ENCODE data around the gene DNPH1. TPM values are rescaled to one million over a fixed set of nuclear protein-coding genes. Genes with fewer than 3 reads are reported as not detected.
A peak's percentile ranks its signal among the peaks of the same experiment; 100 is the strongest.

Gene DNPH1
- total and polyA plus RNA-seq, 9 of the 15 experiments (the other 6 are each of a cell fraction or from before 2014, with no cell fraction given) = 7.3 to 300 (median 68.7) TPM

DNA sequence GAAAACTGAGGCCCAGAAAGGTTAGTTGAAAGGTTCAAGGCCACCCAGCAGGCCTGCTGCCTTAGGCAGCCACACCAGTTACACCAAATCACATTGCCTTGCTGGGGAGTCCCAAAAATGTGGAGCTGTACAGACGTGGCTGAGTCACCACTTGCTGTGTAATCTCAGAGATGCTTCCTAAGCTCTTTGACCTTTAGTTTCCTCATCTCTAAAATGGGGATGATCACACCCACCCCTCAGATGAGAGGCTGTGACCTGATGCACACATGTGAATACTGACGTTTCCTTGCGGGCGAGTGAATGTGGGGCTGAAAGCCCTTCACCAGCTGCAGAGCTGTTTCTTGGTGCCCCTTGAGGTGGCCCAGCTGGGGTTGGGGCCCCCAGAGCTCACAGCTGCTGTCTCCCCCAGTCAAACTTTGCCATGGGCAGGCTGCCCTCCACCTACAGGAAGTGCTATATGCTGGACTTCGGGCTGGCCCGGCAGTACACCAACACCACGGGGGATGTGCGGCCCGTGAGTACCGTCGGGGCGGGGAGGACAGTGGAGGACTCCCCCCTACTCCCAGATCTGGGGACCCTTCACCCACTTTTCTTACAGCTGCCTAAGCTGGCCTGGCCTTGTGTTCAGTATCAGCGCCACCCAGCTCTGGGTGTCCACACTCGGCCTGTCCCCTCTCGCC, 25.0 kb upstream of the DNPH1 start:
- FAIRE-seq (peak; percentile 32), ATAC-seq (no peak), DNase-seq (ENCODE audit: extremely low read depth in 1 of 4, low spot score in 3 of 4) (no peak)
- in situ Hi-C loops (cut with MboI) = no loop called here
- BruUV-seq (replicated peaks) = no TSS peak
- Histone ChIP-seq H3K27me3 (ENCODE audit: control insufficient read depth in 2 of 2, insufficient read depth in 2 of 2, low read length in 2 of 2) (peaks cover 66 to 86% of the 10 kb centered on the region in 2 experiments), H3K27ac (ENCODE audit: extremely low read depth, low read depth, low read length) (no peak overlapping the region), H4K20me1 (replicated peaks; ENCODE audit: control insufficient read depth, insufficient read depth, low read length) (peaks cover 21% of the 10 kb centered on the region), H3K4me3 (no peak overlapping the region), H3K9ac (ENCODE audit: insufficient read depth in 1 of 2, low read depth in 2 of 2, low read length in 2 of 2) (0 out of 4 replicates have a peak overlapping the region, but pooled peaks of 1 of the 2 experiments have one; percentile 37), H3K79me2 (ENCODE audit: control insufficient read depth, insufficient read depth, low read length) (no peaks in the 10 kb centered on the region), H3K9me3 (replicated peaks; ENCODE audit: control insufficient read depth, insufficient read depth, low read depth, low read length) (no peaks in the 10 kb centered on the region), H3K36me3 (ENCODE audit: control insufficient read depth, insufficient read depth, low read length) (no peaks in the 10 kb centered on the region), H3K9me1 (ENCODE audit: control insufficient read depth, insufficient read depth, low read length) (no peaks in the 10 kb centered on the region), H3K4me2 (ENCODE audit: insufficient read depth, low read length) (no peak overlapping the region), H2AFZ (ENCODE audit: low read depth, low read length) (no peak overlapping the region), H3K4me1 (replicated peaks in 1 of 2; ENCODE audit: control insufficient read depth in 2 of 2, insufficient read depth in 2 of 2, low read length in 2 of 2) (peaks cover 0 to 10% of the 10 kb centered on the region in 2 experiments; a peak in 2 of 5 replicates)
- ChIA-PET POLR2A (interaction anchor here (0.6 to 1.0 kb wide), 3 partner anchors 11 to 555 kb away, joined by 3 read pairs; no protein-coding TSS in a partner anchor), CTCF (ENCODE audit: low intra/inter-chr PET ratio) (no interaction called here)
- intact Hi-C loops (cut with micrococcal nuclease) = no loop called here
- WGBS (ENCODE audit: insufficient coverage, low coverage, missing lambda C conversion rate) = 12% methylated on average over 15 of the region's 15 CpGs
- TF ChIP-seq RFX5 (IDR thresholded peaks at IDR 0.05; ENCODE audit: low read depth, low read length) (no peak), KDM1A (IDR thresholded peaks at IDR 0.05) (peak; percentile 57 to 80), KAT8 (IDR thresholded peaks at IDR 0.05; ENCODE audit: low read depth) (no peak), CBX3 (IDR thresholded peaks at IDR 0.05; ENCODE audit: borderline replicate concordance in 1 of 2, low read length in 2 of 2) (no peak), RBM25 (IDR thresholded peaks at IDR 0.05; ENCODE audit: low read depth, low read length, severe bottlenecking) (peak; percentile 77), RBFOX2 (IDR thresholded peaks at IDR 0.05; ENCODE audit: low read depth, low read length) (no peak), RBM15 (IDR thresholded peaks at IDR 0.05; ENCODE audit: insufficient read depth, low read length) (no peak), LEF1 (IDR thresholded peaks at IDR 0.05) (no peak), ZNF586 (CRISPR knock-in tag; conservative IDR thresholded peaks at IDR 0.05) (no peak), HDAC6 (IDR thresholded peaks at IDR 0.05; ENCODE audit: low read depth, low read length) (no peak), ZNF766 (CRISPR knock-in tag; conservative IDR thresholded peaks at IDR 0.05) (no peak), ATF4 (CRISPR knock-in tag; IDR thresholded peaks at IDR 0.05) (no peak), WHSC1 (IDR thresholded peaks at IDR 0.05; ENCODE audit: low read length) (no peak), ZBTB1 (CRISPR knock-in tag; IDR thresholded peaks at IDR 0.05; ENCODE audit: borderline replicate concordance, low read depth) (no peak), NR1H2 (CRISPR knock-in tag; IDR thresholded peaks at IDR 0.05) (no peak)
- TF ChIP-seq, protein P1, sequence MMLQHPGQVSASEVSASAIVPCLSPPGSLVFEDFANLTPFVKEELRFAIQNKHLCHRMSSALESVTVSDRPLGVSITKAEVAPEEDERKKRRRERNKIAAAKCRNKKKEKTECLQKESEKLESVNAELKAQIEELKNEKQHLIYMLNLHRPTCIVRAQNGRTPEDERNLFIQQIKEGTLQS (IDR thresholded peaks at IDR 0.05) = peak; percentile 28; the same call in 1 of the 2 replicates
- TF ChIP-seq, protein P1 (CRISPR knock-in tag; conservative IDR thresholded peaks at IDR 0.05) = no peak
- TF ChIP-seq, protein P2, sequence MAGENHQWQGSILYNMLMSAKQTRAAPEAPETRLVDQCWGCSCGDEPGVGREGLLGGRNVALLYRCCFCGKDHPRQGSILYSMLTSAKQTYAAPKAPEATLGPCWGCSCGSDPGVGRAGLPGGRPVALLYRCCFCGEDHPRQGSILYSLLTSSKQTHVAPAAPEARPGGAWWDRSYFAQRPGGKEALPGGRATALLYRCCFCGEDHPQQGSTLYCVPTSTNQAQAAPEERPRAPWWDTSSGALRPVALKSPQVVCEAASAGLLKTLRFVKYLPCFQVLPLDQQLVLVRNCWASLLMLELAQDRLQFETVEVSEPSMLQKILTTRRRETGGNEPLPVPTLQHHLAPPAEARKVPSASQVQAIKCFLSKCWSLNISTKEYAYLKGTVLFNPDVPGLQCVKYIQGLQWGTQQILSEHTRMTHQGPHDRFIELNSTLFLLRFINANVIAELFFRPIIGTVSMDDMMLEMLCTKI (IDR thresholded peaks at IDR 0.05; ENCODE audit: partially characterized antibody) = no peak
